Mucosa of rectum (tissue), 2 donors: Measurements from ENCODE around the gene DCPS.
A peak's percentile ranks its signal among the peaks of the same experiment; 100 is the strongest.
"Not testable (repeated sequence)": the region's sequence is repeated elsewhere in the genome, so short reads cannot be mapped to it uniquely, and the experiment has no call there.

Source experiments
- H3K27ac ChIP-seq, 2 donors: one replicate each; pipeline ENCODE4 v1.7.0; 2013; ENCODE audit warnings: inconsistent platforms in 2 of 2, low read depth in 2 of 2, low read length in 2 of 2
- H3K27me3 ChIP-seq, 2 donors: one replicate each; pipeline ENCODE4 v1.7.0; 2013; ENCODE audit warnings: low read length in 2 of 2; ENCODE audit not compliant: control insufficient read depth in 2 of 2, insufficient read depth in 2 of 2
- H3K36me3 ChIP-seq, 2 donors: one replicate each; pipeline ENCODE4 v1.7.0; 2013; ENCODE audit warnings: low read length in 2 of 2; ENCODE audit not compliant: control insufficient read depth in 2 of 2, insufficient read depth in 2 of 2
- H3K4me1 ChIP-seq, 2 donors: one replicate each; pipeline ENCODE4 v1.7.0; 2013; ENCODE audit warnings: low read length in 2 of 2, mild to moderate bottlenecking in 1 of 2; ENCODE audit not compliant: control insufficient read depth in 2 of 2, insufficient read depth in 2 of 2
- H3K4me3 ChIP-seq, 2 donors: one replicate each; pipeline ENCODE4 v1.7.0; 2013; ENCODE audit warnings: low read length in 2 of 2
- H3K9ac ChIP-seq, 2 donors: one replicate each; pipeline ENCODE4 v1.7.0; 2013; ENCODE audit warnings: low read length in 2 of 2, low read depth in 1 of 2, mild to moderate bottlenecking in 1 of 2
- H3K9me3 ChIP-seq, 2 donors: one replicate each; pipeline ENCODE4 v1.7.0; 2013; ENCODE audit warnings: low read length in 2 of 2; ENCODE audit not compliant: control insufficient read depth in 2 of 2
- donor health status: healthy.
- donor health status: Normal muscosa, but diverticular disease.

Gene DCPS

GRCh38 chr11:126340960-126341606, 37.2 kb downstream of the DCPS start:
- Histone ChIP-seq H3K4me1 (peaks cover 3% of the 10 kb centered on the region in 2 donors), H3K27ac (no peak overlapping the region), H3K9me3 (no peaks in the 10 kb centered on the region), H3K4me3 (no peak overlapping the region), H3K36me3 (peaks cover 29 to 31% of the 10 kb centered on the region in 2 donors), H3K9ac (no peak overlapping the region), H3K27me3 (no peaks in the 10 kb centered on the region)

GRCh38 chr11:126341760-126342161, 37.9 kb downstream of the DCPS start:
- H3K27ac ChIP-seq = no peak overlapping the region
- no peak overlapping the region for H3K4me3 ChIP-seq
- H3K9ac ChIP-seq = no peak overlapping the region
- H3K36me3 ChIP-seq = peaks cover 29 to 31% of the 10 kb centered on the region in 2 donors
- peaks cover 3 to 9% of the 10 kb centered on the region in 2 donors for H3K4me1 ChIP-seq
- H3K27me3 ChIP-seq = no peaks in the 10 kb centered on the region
- H3K9me3 ChIP-seq = no peaks in the 10 kb centered on the region

- peaks cover 27 to 29% of the 10 kb centered on the region in 2 donors for H3K36me3 ChIP-seq
- peaks cover 3 to 9% of the 10 kb centered on the region in 2 donors for H3K4me1 ChIP-seq
- no peak overlapping the region for H3K4me3 ChIP-seq
Observed at GRCh38 chr11:126343051-126343450, 39.2 kb downstream of the DCPS start.

DNA sequence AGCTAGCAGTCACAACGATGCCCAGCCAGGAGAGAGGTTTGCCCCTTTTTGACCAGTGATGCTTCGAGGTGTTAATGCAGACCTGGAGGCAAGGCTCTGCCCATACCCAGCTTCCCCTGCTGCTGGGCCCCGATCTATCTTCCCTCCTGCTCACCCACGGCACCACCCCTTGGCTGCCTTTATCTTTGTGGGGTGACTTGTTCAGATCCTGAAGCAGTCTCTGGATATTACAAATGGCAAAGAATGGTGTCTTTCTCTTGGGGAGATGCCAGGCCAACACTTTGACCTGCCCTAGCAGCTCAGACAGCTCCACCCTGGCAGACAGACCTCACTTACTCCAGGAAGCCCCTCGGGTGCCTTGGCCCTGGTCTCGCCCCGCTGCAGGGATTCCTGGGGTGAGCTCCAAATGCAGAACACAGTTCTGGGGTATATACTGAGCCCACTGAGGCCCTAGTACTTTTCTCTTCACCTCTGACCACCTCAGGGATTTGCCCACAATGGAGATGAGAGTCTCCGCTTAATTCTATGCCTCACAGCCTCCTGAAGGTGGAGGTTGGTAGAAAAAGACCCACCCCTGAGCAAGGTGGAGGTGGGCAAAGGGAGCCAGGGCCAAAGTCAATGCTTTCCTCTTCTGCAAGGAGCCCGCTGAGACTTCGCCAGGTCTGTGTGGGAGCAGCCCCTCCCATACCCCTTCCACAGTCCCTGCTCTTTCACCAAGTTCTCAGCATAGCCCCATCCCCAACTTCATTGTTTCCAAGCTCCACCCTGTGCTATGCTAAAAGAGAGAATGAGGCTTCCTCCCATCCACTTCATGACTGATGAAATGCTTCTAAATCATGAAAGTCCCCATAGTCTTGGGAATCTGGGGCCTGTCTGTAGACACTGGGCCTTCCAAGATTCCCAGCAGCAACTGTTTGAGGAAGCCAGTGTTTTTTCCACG, 40.6 kb downstream of the DCPS start:
- Histone ChIP-seq H3K27ac (no peak overlapping the region), H3K9me3 (no peaks in the 10 kb centered on the region), H3K4me1 (peaks cover 0 to 9% of the 10 kb centered on the region in 2 donors), H3K36me3 (peaks cover 19 to 21% of the 10 kb centered on the region in 2 donors), H3K4me3 (no peak overlapping the region), H3K9ac (no peak overlapping the region), H3K27me3 (no peaks in the 10 kb centered on the region)

More at GRCh38 chr11:126343051-126343450, 39.2 kb downstream of the DCPS start:
- Histone ChIP-seq H3K9ac (no peak overlapping the region), H3K27me3 (no peaks in the 10 kb centered on the region), H3K9me3 (no peaks in the 10 kb centered on the region), H3K27ac (no peak overlapping the region)

DNA sequence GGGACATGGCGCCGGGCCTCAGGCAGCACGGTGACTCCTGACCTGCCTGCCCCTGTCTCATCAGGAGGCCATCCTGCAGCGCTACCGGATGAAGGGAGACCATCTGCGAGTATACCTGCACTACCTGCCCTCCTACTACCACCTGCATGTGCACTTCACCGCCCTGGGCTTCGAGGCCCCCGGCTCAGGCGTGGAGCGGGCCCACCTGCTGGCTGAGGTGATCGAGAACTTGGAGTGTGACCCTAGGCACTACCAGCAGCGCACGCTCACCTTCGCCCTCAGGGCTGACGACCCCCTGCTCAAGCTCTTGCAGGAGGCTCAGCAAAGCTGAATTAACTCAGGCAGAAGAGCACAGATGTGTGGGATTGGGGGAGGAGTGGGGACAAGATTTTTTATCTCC, 41.4 kb downstream of the DCPS start:
- Histone ChIP-seq H3K4me1 (peaks cover 0 to 9% of the 10 kb centered on the region in 2 donors), H3K9me3 (no peaks in the 10 kb centered on the region), H3K27me3 (no peaks in the 10 kb centered on the region), H3K27ac (peak overlapping the region in 1 of 2 donors; percentile 53), H3K36me3 (peaks cover 17 to 21% of the 10 kb centered on the region in 2 donors), H3K4me3 (no peak overlapping the region), H3K9ac (no peak overlapping the region)

GRCh38 chr11:126345759-126346585, 42.1 kb downstream of the DCPS start:
- Histone ChIP-seq H3K27me3 (no peaks in the 10 kb centered on the region), H3K4me1 (peaks cover 3 to 9% of the 10 kb centered on the region in 2 donors), H3K27ac (peak overlapping the region; percentile 37 to 53), H3K9me3 (no peaks in the 10 kb centered on the region), H3K9ac (peak overlapping the region in 1 of 2 donors; percentile 6), H3K4me3 (no peak overlapping the region), H3K36me3 (peaks cover 17 to 19% of the 10 kb centered on the region in 2 donors)

GRCh38 chr11:126346586-126346940, 42.7 kb downstream of the DCPS start:
- Histone ChIP-seq H3K4me1 (peaks cover 6 to 9% of the 10 kb centered on the region in 2 donors), H3K4me3 (no peak overlapping the region), H3K36me3 (peaks cover 16 to 17% of the 10 kb centered on the region in 2 donors), H3K27ac (peak overlapping the region; percentile 32 to 53), H3K9me3 (no peaks in the 10 kb centered on the region), H3K9ac (peak overlapping the region in 1 of 2 donors; percentile 6), H3K27me3 (no peaks in the 10 kb centered on the region)

DNA sequence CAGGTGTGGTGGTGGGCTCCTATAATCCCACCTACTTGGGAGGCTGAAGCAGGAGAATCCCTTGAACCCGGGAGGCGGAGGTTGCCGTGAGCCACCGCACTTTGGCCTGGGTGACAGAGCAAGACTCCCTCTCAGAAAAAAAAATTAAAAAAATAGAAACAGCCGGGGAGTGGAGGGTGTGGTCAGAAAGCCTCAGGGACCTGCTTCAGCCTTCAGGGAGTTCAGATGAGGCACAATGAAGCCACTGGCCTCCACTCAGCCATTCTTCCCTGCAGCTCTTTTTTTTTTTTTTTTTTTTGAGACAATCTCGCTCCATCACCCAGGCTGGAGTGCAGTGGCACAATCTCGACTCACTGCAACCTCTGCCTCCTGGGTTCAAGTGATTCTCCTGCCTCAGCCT, 43.1 kb downstream of the DCPS start:
- H3K9me3 ChIP-seq, H3K4me3 ChIP-seq, H3K27me3 ChIP-seq, H3K4me1 ChIP-seq, H3K9ac ChIP-seq, H3K27ac ChIP-seq: not testable (repeated sequence)
- H3K36me3 ChIP-seq = peaks cover 16 to 17% of the 10 kb centered on the region in 2 donors

- H3K27ac ChIP-seq = no peak overlapping the region
- H3K4me1 ChIP-seq = peaks cover 9 to 10% of the 10 kb centered on the region in 2 donors
- H3K9me3 ChIP-seq = no peaks in the 10 kb centered on the region
- no peak overlapping the region for H3K4me3 ChIP-seq
- H3K9ac ChIP-seq = no peak overlapping the region
- H3K36me3 ChIP-seq = peaks cover 11% of the 10 kb centered on the region in 2 donors
- H3K27me3 ChIP-seq = no peaks in the 10 kb centered on the region
Observed at GRCh38 chr11:126347751-126348668, 44.1 kb downstream of the DCPS start.
